ENCODE results near the gene SDK2.

DNA sequence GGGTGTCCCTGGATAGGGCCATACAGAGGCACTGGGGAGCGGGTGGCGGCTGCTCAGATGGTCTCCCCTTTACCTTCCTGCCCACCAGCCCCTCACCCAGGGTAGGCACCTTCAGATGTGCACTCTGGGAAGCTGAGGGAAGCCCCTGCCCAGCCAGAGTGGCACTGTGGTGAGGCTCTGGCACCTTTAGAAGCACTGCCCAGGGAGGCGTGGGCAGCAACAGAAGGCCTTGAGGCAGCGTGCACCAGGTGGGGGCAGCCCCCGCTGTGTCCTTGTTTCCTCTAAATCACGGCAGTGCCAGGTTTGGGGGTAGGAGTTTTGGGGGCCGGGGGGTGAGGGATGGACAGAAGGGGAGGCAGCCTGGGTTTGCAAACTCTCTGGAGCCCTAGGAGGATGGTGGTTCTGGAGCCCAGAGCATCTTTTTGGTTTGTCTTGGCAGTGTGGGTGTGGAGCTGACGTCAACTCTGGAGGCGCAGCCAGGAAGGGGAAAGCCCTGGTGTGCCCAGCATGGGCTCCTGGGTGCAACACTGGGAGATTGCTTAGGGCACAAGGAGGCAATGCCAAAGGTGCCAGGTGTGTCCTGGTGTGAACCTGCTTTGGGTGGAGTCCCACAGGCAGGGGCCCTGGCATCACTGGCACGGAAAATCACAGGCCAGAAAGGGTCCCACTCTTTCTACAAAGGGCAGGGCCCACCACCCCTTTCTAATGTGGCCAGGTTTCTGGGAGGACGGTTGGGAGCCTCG is 309.3 kb downstream of the SDK2 start:
- TF ChIP-seq CTCF (IDR thresholded peaks at IDR 0.05), result no peak
- no peak for TF ChIP-seq POLR2A (IDR thresholded peaks at IDR 0.05)

All from ovary (tissue), 3 donors.